GM12873 (cell line): ENCODE data around the gene TLL2.

Experiments used
- CTCF ChIP-seq: IDR thresholded peaks from 2 replicates; pipeline ENCODE4 v1.5.1; 2012; ENCODE audit warnings: low read depth, mild to moderate bottlenecking, moderate library complexity, low read length, control low read depth; ENCODE audit not compliant: insufficient read depth; ENCODE audit errors: missing control alignments

Gene TLL2

GRCh38 chr10:96352582-96352981 is 161.1 kb downstream of the TLL2 start:
- no peak for TF ChIP-seq CTCF

- no peak for TF ChIP-seq CTCF
Observed at GRCh38 chr10:96352027-96352426, 161.7 kb downstream of the TLL2 start.

- no peak for TF ChIP-seq CTCF
Observed at GRCh38 chr10:96346295-96346694, 167.4 kb downstream of the TLL2 start.

GRCh38 chr10:96345222-96345621 is 168.5 kb downstream of the TLL2 start:
- no peak for TF ChIP-seq CTCF

- no peak for TF ChIP-seq CTCF
Observed at GRCh38 chr10:96344178-96344577, 169.5 kb downstream of the TLL2 start.

- no peak for TF ChIP-seq CTCF
Observed at GRCh38 chr10:96342402-96342801, 171.3 kb downstream of the TLL2 start.

GRCh38 chr10:96341219-96342182 is 172.2 kb downstream of the TLL2 start:
- no peak for TF ChIP-seq CTCF
